ENCODE data around the gene B3GAT3.
"Not testable (repeated sequence)": the region's sequence is repeated elsewhere in the genome, so short reads cannot be mapped to it uniquely, and the experiment has no call there.

Gene B3GAT3

GRCh38 chr11:62593434-62594044, 28.2 kb downstream of the B3GAT3 start:
- peak overlapping the region; percentile 78; the same call in 1 of the 2 replicates for H3K27ac ChIP-seq
- peak; percentile 78 for TF ChIP-seq CTCF (conservative IDR thresholded peaks at IDR 0.05)
- no peak for TF ChIP-seq ZFX (IDR thresholded peaks at IDR 0.05)

GRCh38 chr11:62592989-62593421, 28.8 kb downstream of the B3GAT3 start:
- H3K27ac ChIP-seq = peak overlapping the region; percentile 78
- TF ChIP-seq CTCF (conservative IDR thresholded peaks at IDR 0.05) (no peak), ZFX (IDR thresholded peaks at IDR 0.05) (no peak)

GRCh38 chr11:62592146-62592815, 29.5 kb downstream of the B3GAT3 start:
- TF ChIP-seq CTCF (conservative IDR thresholded peaks at IDR 0.05) = no peak
- no peak for TF ChIP-seq ZFX (IDR thresholded peaks at IDR 0.05)
- peak overlapping the region; percentile 78 for H3K27ac ChIP-seq

GRCh38 chr11:62591448-62592145, 30.2 kb downstream of the B3GAT3 start, which contains the start of gene TUT1:
Gene TUT1 (minus strand): TSS chr11:62591523. CDS start chr11:62591485, 38 bp downstream.
- H3K27ac ChIP-seq = peak within 1 kb of the TSS; percentile 78
- TF ChIP-seq CTCF (conservative IDR thresholded peaks at IDR 0.05) = no peak
- no peak for TF ChIP-seq ZFX (IDR thresholded peaks at IDR 0.05)

GRCh38 chr11:62588966-62589637, 32.7 kb downstream of the B3GAT3 start:
- peak overlapping the region; percentile 54 for H3K27ac ChIP-seq
- TF ChIP-seq CTCF (conservative IDR thresholded peaks at IDR 0.05) (no peak; the same call in 1 of the 2 replicates), ZFX (IDR thresholded peaks at IDR 0.05) (no peak)

- H3K27ac ChIP-seq = not testable (repeated sequence)
Measured at GRCh38 chr11:62585356-62585755, 36.4 kb downstream of the B3GAT3 start.

- H3K27ac ChIP-seq = not testable (repeated sequence)
Measured at GRCh38 chr11:62581735-62582134, 40.1 kb downstream of the B3GAT3 start.
